T47D (cell line): ENCODE measurements around the gene CDH12.
"Not testable (repeated sequence)": the region's sequence is repeated elsewhere in the genome, so short reads cannot be mapped to it uniquely, and the experiment has no call there.

Experiments used
- DNase-seq, 2 experiments: peaks; one replicate each; pipeline versions ENCODE4 v3.0.0 to v3.0.0-alpha.2; 2011 to 2012; ENCODE audit warnings: low read depth in 1 of 2, low spot score in 1 of 2
- JUND ChIP-seq: IDR thresholded peaks from 2 replicates; pipeline ENCODE4 v1.6.1; 2012; ENCODE audit warnings: low read depth
- in situ Hi-C: cut with HindIII; loops from 2 replicates; pipeline ENCODE4 v1.10.0; 2016; ENCODE audit warnings: low sequenced_read_pairs, low pct_unique_long_range_greater_than_20kb

The CDH12 gene

GRCh38 chr5:22140418-22140817, 712.7 kb downstream of the CDH12 start:
- in situ Hi-C loops, DNase-seq: not testable (repeated sequence)

GRCh38 chr5:22139662-22140300, 713.4 kb downstream of the CDH12 start:
- in situ Hi-C loops, DNase-seq: not testable (repeated sequence)

DNA sequence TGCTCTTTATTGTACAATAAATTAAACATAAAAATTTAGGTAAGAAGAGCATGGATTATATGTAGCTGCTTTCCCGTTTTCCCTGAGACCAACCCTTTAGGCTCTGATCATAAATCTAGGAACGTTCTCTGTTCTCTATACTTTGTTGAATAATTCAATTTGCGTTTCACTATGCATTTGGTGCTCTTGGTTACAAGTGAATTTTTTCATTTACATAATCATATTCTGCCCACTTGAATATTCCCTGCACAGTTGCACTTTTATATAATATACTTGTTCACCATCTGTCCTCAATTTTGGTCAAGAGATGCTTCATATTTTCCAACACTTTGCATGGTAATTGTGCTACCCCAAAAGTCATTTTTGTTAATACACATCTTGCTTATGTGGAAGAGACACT, 741.8 kb downstream of the CDH12 start:
- TF ChIP-seq JUND: no peak
- no peak for DNase-seq
- in situ Hi-C loops: no loop called here

DNA sequence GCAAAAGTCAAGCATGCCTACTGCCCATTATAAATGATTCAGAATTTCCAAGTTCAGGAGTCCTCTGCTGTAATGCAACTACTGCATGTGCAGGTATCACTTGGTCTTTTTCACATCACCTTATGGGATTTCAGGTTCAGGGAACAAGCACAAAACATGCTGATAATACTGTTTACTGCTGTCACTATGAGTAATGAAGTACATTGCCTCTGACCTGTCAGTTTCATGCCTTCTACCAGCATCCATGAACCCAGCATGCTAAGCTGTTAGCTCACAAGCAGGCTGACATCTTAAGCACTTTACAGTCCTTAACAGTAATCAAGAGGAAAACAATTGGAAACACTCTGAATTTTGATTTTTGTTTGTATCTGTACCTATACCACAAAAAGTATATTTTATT, 743.8 kb downstream of the CDH12 start:
- in situ Hi-C loops: no loop called here
- TF ChIP-seq JUND: no peak
- DNase-seq: no peak

DNA sequence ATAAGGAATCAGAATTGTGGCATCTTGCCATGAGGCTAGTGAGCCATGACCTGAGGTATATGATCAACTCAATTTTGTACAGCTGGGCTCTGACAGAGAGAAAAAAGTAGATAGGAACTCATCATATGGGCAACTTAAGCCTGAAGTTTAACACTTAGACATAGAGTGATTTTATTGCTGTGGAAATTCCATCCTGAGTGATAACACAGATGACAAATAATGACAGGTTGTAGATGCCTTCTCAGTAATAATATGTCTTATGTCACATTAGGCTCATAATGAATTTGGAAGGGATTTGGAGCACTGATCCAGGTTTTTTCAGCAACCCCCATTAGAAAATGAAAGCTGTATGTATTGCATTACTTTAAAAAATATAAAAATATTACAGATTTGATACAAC, 744.6 kb downstream of the CDH12 start:
- DNase-seq: no peak
- no peak for TF ChIP-seq JUND
- in situ Hi-C loops: no loop called here

DNA sequence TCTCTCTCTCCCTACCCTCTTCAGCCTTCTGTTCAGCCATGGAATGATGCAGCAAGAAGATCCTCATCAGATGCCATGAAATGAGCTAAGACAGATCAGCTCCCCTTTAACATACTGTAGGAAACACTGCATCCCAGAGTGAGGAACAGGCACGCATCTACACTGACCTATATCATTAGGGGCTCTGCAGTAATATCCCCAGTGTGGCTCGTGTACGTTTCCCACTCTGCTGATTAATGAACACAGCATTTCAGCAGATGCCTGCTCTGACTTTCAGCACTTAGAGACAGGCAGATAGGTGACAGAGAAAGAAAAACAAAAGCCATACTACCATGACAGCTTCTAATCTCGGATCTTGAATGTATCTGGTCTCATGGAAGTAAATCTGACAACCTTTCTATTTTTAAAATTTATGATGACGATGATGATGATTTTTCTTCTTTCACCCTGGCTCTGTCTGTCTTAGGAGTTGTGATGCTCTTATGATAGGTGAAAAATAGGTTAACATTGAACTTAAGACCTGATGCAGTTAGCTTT, 750.3 kb downstream of the CDH12 start:
- in situ Hi-C loops: no loop called here
- TF ChIP-seq JUND: no peak
- DNase-seq: no peak

GRCh38 chr5:22088517-22088916, 764.6 kb downstream of the CDH12 start:
- DNase-seq: no peak
- in situ Hi-C loops: no loop called here
- TF ChIP-seq JUND: no peak

- in situ Hi-C loops: no loop called here
- no peak for TF ChIP-seq JUND
- no peak for DNase-seq
Observed at GRCh38 chr5:22079566-22079965, 773.6 kb downstream of the CDH12 start.

DNA sequence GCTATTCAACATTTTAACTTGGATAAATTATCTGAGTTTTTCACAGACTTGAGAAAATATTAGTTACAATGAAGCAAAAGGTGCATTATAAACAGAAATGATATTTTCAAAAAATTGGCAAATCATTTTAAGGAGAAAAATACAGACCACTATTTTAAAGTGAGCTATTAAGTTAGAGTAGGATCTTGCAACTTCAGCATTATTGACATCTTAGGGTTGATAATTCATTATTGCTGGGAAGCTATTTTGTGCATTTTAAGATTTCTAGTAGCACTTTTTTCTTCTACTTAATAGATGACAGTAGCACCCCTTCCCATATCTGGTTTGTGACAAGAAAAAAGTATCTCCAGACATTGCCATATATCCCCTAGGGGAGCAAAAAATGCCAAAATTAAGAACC, 774.1 kb downstream of the CDH12 start:
- in situ Hi-C loops: no loop called here
- DNase-seq: no peak
- no peak for TF ChIP-seq JUND

DNA sequence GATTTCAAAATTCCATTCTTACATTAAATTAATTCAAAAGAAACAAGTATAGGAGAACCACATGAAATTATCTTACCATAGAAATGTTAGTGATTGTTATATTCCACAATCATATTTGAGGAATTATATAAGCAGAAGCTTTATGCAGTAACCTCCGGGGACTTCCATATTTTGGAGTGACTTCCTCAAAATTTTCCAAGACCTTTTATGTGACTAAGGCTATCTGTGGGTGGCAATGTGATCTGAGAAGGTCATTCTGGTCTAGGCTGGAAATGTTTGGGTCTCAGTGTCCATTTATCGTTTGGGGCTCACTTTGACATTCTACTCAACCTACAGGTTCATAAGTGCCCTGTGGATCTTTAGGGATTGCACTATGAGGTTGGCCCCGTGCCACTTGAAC, 776.6 kb downstream of the CDH12 start:
- DNase-seq: no peak
- in situ Hi-C loops: no loop called here
- no peak for TF ChIP-seq JUND

DNA sequence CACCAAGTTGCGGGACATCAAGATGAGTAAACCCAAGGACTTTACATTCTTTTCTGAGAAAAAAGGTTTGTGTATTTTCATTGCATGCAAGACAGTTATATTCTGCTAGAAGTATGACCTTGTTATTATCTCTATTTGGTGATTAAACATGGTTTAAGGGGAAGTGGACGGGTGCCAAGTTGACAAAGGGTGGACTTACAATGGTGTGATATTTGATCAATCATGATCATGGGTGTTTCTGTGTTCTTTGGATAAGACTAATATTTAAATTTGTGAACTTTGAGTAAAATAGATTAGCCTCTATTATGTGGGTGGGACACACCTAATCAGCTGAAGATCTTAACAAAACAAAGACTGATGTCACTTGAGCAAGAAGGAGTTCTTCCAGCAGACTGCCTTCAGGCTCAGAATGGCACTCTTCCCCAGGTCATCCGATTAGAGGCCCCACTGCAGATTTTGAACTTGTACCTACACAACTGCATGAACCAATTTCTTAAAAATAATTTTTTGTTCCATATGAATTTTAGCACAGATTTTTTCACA, 782.9 kb downstream of the CDH12 start:
- no peak for TF ChIP-seq JUND
- no peak for DNase-seq
- in situ Hi-C loops: no loop called here

DNA sequence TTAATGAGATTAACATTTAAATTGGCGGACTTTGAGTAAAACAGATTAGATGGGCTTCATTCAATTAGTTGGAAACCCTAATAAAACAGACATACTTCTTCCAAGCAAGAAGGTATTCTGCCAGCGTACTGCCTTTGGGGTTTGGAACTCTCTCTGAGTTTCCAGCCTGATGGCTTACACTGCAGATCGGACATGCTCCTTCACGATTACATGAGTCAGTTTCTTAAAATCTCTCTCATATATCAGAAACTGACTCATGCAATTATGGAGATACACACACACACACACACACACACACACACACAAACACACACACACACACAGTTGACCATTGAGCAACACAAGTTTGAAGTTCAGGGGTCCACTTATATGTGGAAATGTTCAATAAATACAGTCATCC, 789.4 kb downstream of the CDH12 start:
- no peak for DNase-seq
- in situ Hi-C loops: no loop called here
- no peak for TF ChIP-seq JUND

DNA sequence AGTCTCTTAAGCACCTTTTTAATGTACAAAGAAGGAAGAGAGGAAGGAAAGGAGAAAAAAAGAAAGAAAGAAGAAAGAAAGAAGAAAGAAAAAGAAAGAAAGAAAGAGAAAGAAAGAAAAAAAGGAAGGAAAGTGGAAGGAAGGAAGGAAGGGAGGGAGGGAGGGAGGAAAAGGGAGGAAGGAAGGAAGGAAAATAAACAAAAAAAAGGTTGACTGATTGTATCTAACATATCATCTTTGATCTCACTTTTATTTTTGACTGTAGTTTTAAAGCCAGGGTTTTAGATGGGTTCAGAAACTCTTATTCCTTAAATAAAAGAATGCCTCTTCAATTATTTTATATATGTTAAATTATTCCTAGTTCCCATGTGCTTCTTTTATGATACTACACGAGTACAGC, 794.5 kb downstream of the CDH12 start:
- TF ChIP-seq JUND: no peak
- in situ Hi-C loops: no loop called here
- DNase-seq: no peak

DNA sequence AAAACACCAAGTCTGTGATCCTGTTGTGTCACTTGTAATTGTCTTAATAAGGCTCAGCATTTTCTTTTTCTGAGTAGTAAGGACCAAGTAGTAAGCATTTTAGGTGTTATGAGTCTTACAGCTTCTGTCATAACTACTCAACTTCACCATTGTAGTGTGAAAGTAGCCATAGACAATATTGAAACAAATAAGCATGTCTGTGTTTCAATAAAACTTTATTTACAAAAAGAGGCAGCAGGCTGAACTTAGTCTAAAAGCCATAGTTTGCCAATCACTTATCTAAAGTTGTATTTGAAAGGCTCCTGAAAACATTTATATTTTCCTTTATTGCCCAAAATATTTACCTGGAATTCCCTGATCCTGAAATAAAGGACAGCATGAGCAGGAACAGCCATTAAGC, 796.1 kb downstream of the CDH12 start:
- no peak for DNase-seq
- TF ChIP-seq JUND: no peak
- in situ Hi-C loops: no loop called here
